Stimulated activated CD4-positive, alpha-beta T cell treated with anti-CD3 and anti-CD28 coated beads, Interleukin-4, amount 100 ng/mL, for 4 hours (primary cell): Measurements from ENCODE around the gene DTX4.
A peak's percentile ranks its signal among the peaks of the same experiment; 100 is the strongest.
"Not testable (repeated sequence)": the region's sequence is repeated elsewhere in the genome, so short reads cannot be mapped to it uniquely, and the experiment has no call there.

Experiments
- DNase-seq, 2 experiments: peaks; one replicate each; pipeline ENCODE4 v3.0.0-alpha.2; 2020

DTX4 gene

GRCh38 chr11:59171508-59172322 is at the start of gene DTX4:
Gene DTX4, plus strand, starts transcription at chr11:59172132. Its CDS starts 464 bp downstream, at chr11:59172596.
- peak; percentile 82 to 88 for DNase-seq

GRCh38 chr11:59135648-59136461 is 36.1 kb upstream of the DTX4 start:
- DNase-seq, result peak; percentile 79 to 88

- not testable (repeated sequence) for DNase-seq
These were observed 35.4 kb upstream of the DTX4 start for GRCh38 chr11:59136551-59136950.

GRCh38 chr11:59137190-59137589 is 34.7 kb upstream of the DTX4 start:
- no peak for DNase-seq

- DNase-seq, result no peak
These were observed 33.3 kb upstream of the DTX4 start for GRCh38 chr11:59138643-59139042.

GRCh38 chr11:59141191-59141590 is 30.7 kb upstream of the DTX4 start:
- DNase-seq, result no peak

- no peak for DNase-seq
These were observed 30.1 kb upstream of the DTX4 start for GRCh38 chr11:59141673-59142460.

GRCh38 chr11:59142530-59143507 is 29.1 kb upstream of the DTX4 start, which contains the start of gene FAM111A:
Gene FAM111A, plus strand, starts transcription at chr11:59142856. Its CDS starts 6,017 bp downstream, at chr11:59148873.
- peak; percentile 60 to 82 for DNase-seq

- no peak for DNase-seq
These were observed 27.8 kb upstream of the DTX4 start for GRCh38 chr11:59144096-59144495.

GRCh38 chr11:59144579-59145345 is 27.2 kb upstream of the DTX4 start:
- peak; percentile 43 to 62 for DNase-seq

GRCh38 chr11:59145534-59145933 is 26.4 kb upstream of the DTX4 start:
- DNase-seq, result no peak

- no peak for DNase-seq
These were observed 20.2 kb upstream of the DTX4 start for GRCh38 chr11:59151761-59152160.

- DNase-seq, result no peak
These were observed 19.5 kb upstream of the DTX4 start for GRCh38 chr11:59152312-59152951.

- no peak for DNase-seq
These were observed 17.3 kb upstream of the DTX4 start for GRCh38 chr11:59154610-59155009.

- no peak for DNase-seq
These were observed 14.5 kb upstream of the DTX4 start for GRCh38 chr11:59157433-59157832.

- peak; percentile 34 to 51 for DNase-seq
These were observed 13.5 kb upstream of the DTX4 start for GRCh38 chr11:59158206-59159068.

- no peak for DNase-seq
These were observed 7.9 kb upstream of the DTX4 start for GRCh38 chr11:59164028-59164427.

GRCh38 chr11:59172345-59173079 is 580 bp downstream of the DTX4 start:
- peak; percentile 12 to 22 for DNase-seq
